ENCODE results near the gene ASNS.

DNA sequence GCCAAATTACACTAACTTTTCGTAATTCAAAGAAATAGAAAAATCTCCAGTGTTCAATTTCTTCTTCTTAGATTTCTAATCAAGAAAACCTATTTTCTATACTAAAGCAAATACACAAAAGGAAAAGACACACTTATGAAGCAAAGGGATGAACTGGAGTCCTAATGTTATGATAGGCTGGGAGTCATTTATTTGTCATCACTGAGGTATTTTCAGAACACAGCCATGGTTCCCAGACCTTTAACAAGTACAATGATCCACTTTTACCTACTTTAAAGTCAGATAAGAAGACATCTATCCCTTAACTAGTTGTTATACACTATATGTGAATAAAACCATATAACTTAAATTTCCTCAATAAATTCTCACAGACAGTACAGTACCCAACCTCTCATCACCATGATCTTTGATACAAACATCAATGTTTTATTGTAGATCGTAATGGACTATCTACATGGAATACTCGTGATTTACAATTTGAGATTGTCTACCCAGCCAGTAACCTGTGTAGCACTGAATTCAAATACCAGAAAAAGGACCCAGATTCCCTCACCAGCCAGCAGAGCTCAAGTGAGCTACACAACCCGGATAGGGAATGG lies 12.5 kb downstream of the ASNS start:
- TF ChIP-seq CTCF (IDR thresholded peaks at IDR 0.05) = no peak
- TF ChIP-seq POLR2A (IDR thresholded peaks at IDR 0.05) = no peak
- TF ChIP-seq POLR2AphosphoS5 (IDR thresholded peaks at IDR 0.05) = no peak
- no peak for TF ChIP-seq EP300 (IDR thresholded peaks at IDR 0.05; ENCODE audit: low read depth)

All from transverse colon (tissue), 4 donors.